DMS79 (cell line): ENCODE results near the gene FUOM.

Experiments
- DNase-seq: peaks from one replicate; lab custom pipeline; 2025; lab: John Stamatoyannopoulos, UW

The FUOM gene

GRCh38 chr10:133366751-133367150, 8.9 kb upstream of the FUOM start:
- no peak for DNase-seq

GRCh38 chr10:133366130-133366478, 8.3 kb upstream of the FUOM start:
- DNase-seq, result no peak

GRCh38 chr10:133365461-133366129, 7.8 kb upstream of the FUOM start:
- DNase-seq, result no peak

DNA sequence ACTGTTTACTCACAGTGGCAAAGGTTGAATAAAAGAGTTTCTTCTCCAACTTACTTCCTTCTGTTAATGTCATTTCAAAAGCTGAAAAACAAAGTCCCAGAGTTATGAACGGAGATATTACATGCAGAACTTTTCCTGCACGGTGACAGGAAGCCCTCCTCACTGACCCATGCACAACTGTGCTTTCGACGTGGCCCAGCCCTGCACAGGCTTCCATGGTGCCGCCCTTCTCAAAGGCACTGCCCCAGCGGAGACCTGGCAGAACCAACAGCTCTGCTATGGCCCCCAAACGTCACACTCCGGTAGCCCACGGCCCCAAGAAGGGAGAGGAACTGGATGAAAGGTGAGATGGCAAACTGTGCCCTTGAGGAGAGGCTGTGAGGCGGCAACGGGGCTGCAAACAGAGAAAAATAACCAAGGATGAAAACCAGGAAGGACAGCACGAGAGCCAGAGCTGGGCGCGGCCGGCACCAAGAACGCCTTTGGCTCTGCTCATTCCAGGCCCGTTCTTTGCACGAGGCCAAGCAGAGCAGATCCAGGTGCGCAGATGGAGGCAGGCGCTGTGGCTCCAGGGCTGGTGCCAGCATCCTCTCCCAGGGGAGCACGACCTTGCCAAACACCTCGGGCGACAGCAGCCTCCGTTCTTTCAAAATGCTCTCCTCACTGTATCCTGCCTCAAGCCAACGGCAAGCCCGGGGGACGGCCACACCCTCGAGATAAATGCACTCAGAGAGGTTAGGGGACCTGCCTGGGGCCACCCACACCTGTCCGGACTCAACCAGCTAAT, 7.0 kb upstream of the FUOM start:
- peak; percentile 61 for DNase-seq

GRCh38 chr10:133362846-133363245, 5.0 kb upstream of the FUOM start:
- no peak for DNase-seq

DNA sequence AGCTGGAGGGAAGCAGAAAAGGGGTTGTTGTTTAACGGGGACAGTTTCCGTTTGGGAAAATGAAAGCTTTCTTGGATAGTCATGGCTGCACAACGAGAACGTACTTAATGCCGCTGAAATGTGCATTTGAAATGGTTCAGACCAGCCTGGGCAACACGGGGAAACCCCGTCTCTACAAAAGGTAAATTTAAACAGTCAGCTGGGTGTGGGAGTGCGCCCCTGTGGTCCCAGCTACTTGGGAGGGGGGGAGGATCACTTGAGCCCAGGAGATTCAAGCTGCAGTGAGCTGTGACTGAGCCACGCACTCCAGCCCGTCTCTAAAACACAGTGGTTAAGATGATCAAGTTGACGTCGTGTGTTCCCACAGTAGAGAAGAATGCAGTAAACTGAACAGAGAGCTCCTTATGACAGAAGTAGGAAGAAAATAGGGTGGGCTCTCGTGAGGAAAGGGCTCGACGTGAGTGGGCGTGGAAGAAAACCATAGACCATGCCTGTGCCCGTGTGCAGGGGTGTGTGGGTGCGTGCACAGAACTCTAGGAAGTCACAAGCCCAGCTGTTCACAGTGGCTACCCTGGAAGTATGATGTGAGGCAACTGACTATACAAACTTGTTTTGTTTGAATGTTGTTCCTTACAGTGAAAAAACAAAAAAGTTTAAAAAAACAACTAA, 4.1 kb upstream of the FUOM start:
- no peak for DNase-seq

GRCh38 chr10:133361227-133361626, 3.4 kb upstream of the FUOM start:
- DNase-seq, result no peak

GRCh38 chr10:133359972-133360610, 2.3 kb upstream of the FUOM start:
- no peak for DNase-seq

- DNase-seq, result peak; percentile 19
These were observed 1.7 kb upstream of the FUOM start for GRCh38 chr10:133359554-133359971.

DNA sequence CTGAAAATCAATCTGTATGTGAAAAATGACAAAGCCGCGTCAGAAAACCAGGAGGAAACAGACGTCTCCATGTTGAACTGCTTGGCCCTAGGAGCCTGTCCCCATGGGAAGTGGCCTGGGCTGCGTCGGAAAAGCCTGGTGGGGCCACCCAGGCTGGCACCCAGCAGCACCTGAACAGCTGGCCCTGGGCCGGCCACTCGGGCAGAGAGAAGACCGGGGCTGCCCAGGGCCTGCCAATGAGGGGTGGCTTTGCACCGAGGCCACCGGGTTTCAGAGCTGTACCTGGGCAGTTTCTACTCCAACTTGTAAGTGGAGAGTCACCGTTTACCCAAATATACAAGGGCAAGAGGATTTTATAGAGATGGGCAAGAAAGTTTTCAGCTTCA, 1.1 kb upstream of the FUOM start:
- no peak for DNase-seq

GRCh38 chr10:133358162-133358924, 524 bp upstream of the FUOM start:
- no peak for DNase-seq

GRCh38 chr10:133356549-133357284, 1.1 kb downstream of the FUOM start:
- DNase-seq, result no peak

- no peak for DNase-seq
These were observed 1.8 kb downstream of the FUOM start for GRCh38 chr10:133355991-133356390.

DNA sequence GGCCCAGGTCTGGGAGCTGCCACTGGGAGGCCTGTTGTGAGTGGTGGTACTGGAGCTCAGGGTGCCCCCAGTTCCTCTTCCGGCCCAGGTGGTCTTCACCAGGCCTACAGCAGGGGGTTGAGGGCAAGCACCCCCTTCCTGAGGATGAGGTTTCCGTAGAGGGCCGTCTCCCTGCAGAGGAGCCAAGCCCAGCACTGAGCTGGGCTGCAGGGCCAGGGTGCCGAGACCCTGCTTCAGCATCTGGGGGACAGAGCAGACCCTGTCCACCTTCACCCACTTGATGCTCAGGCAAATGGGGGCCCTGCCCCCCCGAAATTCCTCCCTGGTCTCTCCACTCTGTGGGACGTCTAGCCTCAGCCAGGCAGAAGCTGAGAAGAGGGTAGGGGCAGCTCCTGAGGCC, 2.6 kb downstream of the FUOM start:
- DNase-seq, result no peak

DNA sequence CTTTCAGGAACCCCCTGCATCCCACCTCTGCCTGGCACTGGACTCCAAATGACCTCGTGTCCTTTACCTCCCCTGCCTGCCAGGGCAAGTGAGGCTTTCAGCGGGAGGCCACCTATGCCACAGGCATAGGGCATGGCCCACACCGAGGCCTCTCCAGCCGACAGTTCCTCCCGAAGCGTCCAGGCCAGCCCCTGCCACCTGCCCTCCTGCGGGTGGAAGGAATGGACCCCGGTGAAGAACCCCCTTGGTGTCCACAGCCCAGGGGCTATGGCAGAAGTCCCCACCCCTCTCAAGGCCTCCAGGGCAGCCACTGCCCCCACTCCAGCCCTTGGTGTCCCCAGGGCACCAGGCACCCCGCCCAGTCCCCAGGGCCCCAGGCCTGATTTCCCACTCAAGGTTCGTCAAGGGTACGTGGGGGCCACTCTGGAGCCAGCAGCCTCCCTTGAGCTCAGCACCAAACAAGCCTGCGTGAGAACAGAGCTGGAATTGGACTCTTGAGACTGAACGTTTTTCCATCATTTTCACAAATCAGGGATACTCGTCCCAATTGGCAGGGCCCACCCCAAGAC, 3.1 kb downstream of the FUOM start:
- DNase-seq, result no peak

DNA sequence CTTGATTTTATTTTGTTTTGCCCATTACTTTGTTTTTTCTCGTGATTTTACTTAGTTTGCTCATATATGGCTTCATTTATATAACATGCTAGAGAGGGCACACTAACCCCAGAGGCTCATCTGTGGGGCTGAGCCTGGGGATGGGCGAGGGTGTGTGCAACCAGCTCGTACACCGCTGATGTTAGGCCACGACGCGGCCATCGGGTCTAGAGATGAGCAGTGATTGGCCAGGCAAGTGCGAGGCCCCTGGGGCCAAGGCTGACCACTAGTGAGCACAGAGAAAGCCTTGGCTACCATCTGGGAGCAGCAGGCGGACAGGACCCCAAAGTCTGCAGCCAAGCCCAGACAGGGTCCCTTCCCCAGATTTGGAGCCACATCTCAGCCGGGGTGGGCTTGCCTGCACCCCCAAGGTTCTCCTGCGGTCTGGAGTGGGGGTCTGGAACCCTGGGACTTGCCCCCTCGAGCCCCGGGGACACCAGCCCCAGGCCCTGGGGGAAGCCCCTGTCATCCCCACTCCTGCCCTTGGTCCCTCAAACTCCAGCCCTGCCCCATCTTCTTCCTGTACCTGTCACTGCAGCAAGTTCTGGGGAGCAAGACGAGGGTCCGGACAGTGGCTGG, 3.7 kb downstream of the FUOM start:
- DNase-seq, result no peak

DNA sequence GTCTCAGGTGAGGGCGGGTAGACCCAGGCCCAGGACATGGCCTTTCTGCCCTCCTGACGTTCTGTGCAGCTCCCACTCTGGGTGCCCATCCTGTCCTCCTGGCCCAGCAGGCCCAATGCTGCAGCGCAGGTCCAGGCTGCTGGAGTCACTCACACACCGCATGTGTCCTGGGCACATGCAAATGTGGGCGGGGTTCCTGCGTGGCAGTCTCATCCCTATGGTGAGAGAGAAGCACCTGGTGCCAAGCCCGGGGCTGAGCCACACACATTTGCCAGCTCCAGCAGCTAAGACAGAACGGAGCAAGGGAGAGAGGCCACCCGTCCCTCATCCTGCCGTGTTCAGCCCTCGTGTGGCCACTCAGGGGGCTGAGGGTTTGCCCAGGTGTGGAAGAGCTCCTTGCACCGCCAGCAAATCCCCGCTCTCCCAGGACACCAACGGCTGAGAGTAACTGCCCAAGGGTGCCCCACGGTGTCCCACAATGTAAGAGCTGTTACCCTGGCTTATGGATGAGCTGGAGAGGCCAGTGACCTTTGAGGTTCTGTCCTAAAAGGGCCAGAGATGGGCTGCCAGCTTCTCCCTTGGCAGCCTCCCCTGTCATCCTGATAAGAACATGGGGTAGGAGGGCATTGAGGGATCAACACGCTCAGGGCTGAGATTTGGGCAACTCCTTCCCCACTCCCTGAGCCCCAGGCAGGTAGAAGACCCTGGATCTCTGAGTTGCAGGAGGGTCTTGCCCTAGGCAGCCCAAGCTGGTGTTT, 4.4 kb downstream of the FUOM start:
- DNase-seq, result no peak

- no peak for DNase-seq
These were observed 6.2 kb downstream of the FUOM start for GRCh38 chr10:133351408-133352318.

- no peak for DNase-seq
These were observed 6.9 kb downstream of the FUOM start for GRCh38 chr10:133350950-133351329.
